HFF-Myc (cell line): ENCODE measurements around the gene ISY1.
"Not testable (repeated sequence)": the region's sequence is repeated elsewhere in the genome, so short reads cannot be mapped to it uniquely, and the experiment has no call there.

Experiments used
- DNase-seq: peaks from one replicate; pipeline ENCODE4 v3.0.0-alpha.2; 2011; ENCODE audit warnings: low read depth; ENCODE audit errors: extremely low read depth
- H3K4me3 ChIP-seq: replicated peaks from 2 replicates; pipeline ENCODE4 v1.5.1; 2011; ENCODE audit warnings: low read depth, mild to moderate bottlenecking, control low read depth, low read length
- CTCF ChIP-seq: IDR thresholded peaks from 2 replicates; pipeline ENCODE4 v1.5.1; 2012; ENCODE audit warnings: mild to moderate bottlenecking, low read depth, low read length, control low read depth; ENCODE audit errors: missing control alignments

Gene ISY1

DNA sequence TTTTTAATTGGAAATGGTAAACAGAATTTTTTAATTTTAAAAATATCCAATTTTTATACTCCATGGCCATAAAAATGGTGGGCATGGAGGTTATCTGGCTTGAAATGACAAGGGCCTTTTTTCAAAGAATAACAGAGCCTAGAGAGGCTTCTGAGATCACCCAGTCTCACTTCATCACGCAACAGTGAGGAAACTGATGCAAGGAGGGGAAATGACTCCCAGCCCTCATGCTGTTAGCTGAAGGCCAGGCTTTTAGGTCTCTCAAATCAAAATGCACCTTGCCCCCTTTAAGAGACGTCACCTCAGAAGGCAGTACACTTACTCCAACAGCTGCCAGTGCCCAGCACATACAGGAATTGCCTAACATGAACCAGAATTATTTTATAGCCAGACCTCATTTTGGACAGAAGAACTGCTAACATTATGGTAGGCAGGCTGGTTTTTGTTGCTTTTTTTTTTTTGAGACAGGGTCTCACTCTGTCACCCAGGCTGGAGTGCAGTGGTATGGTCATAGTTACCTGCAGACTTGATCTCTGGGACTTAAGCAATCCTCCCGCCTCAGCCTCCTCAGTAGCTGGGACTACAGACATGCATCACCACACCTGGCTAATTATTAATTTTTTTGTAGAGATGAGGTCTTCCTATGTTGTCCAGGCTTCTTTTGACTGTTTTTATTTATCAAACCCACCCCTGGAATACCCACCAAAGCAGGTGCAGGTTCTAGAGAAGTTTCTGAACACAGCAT is 48.4 kb downstream of the ISY1 start:
- DNase-seq, result no peak
- H3K4me3 ChIP-seq, result no peak overlapping the region
- no peak for TF ChIP-seq CTCF

GRCh38 chr3:129111076-129111780 is 49.6 kb downstream of the ISY1 start:
- not testable (repeated sequence) for H3K4me3 ChIP-seq, DNase-seq

DNA sequence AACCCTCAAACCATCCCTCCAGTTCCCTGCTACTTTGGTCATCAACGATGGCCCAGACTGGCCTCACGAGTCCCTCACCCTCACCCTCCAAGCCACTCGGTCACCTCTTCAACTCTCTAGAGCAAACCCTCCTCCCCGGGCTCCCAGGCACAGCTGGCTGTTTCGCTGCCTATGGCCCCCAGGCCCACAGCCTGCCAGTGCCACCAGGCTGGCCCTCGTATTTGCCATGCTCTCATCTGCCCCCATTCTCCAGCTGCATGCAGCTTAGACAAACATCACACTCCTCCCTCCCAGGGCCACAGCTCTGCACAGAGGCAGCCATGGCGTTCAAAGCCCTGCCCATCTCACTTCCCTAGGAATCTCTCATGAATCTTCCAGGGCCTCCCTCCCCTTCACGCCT is 53.1 kb downstream of the ISY1 start:
- DNase-seq, result no peak
- H3K4me3 ChIP-seq, result no peak overlapping the region
- TF ChIP-seq CTCF, result no peak

DNA sequence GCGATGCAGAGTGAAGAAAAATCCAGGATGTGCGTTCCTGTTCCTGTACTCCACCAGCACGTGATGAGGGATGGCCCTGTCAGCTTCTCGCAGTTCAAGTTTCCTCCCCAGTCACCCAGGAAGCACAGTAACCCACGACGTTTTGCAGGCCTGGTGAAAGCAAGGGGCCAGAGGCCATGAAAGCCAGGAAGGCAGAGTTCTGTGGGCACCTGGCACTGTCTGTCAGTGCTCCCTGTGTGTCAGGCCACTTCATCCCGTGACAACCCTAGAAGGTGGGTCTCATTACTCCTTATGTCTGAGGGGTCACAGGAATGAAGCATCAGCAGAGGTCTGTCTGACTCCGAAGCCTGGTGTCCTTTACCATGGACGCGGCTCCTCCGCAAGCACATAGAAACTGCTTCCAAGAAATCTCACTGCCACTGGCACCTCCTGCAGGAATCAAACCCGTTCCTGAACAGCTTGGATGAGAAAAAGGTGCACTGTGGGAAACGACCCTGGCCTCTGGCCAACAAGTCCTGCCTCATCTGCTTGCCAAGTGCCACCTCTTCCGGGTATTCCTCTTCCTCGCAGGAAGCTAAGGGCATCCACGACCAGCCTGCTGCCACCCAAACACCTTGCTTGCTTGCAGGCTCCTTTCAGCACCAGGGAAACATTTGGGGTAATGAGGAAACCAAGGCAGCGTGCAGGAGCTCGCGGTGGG is 53.8 kb downstream of the ISY1 start:
- no peak overlapping the region for H3K4me3 ChIP-seq
- no peak for DNase-seq
- no peak for TF ChIP-seq CTCF

GRCh38 chr3:129106320-129106719 is 54.5 kb downstream of the ISY1 start:
- no peak overlapping the region for H3K4me3 ChIP-seq
- no peak for TF ChIP-seq CTCF
- DNase-seq, result no peak

DNA sequence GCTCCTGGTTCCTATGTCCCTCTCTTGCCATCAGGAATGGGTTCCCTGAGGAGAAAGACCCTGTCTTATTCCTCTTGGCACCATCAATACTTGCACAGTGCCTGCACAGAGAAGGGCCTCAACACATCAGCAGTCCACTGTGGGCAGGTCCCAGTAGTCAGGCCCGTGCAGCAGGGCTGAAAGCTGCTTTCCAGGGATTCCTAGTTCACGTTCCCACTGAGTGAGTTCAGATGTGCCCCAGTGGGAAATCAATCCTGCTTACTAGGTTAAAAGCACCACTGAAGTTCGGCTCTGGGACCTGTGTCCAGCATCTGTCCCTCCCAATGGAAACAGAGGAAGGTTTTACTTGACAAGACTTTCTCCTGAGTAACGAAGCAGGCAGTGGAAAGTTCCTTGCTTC is 55.0 kb downstream of the ISY1 start:
- TF ChIP-seq CTCF, result no peak
- DNase-seq, result no peak

GRCh38 chr3:129104498-129105079 is 56.3 kb downstream of the ISY1 start:
- TF ChIP-seq CTCF, result no peak
- DNase-seq, result no peak
- H3K4me3 ChIP-seq, result no peak overlapping the region

More for the DNA sequence above, 55.0 kb downstream of the ISY1 start:
- no peak overlapping the region for H3K4me3 ChIP-seq
